Measurements from ENCODE around the gene PDZD11. TPM values are rescaled to one million over a fixed set of nuclear protein-coding genes. Genes with fewer than 3 reads are reported as not detected.

Gene PDZD11
- total and polyA plus RNA-seq, 2 donors (not counting 3 experiments of a cell fraction or from before 2014, with no cell fraction given), result 45.6 to 76.0 TPM

- intact Hi-C loops (cut with micrococcal nuclease) (no loop called here), dilution Hi-C loops (cut with MboI; ENCODE audit: extremely low pct_ligation_motif_present, low sequenced_read_pairs) (no loop called here)
- Histone ChIP-seq H3K27ac (ENCODE audit: insufficient read depth, low read depth, low read length) (no peak overlapping the region), H3K9me3 (replicated peaks; ENCODE audit: control insufficient read depth, insufficient read depth, low read length) (no peaks in the 10 kb centered on the region), H2AFZ (ENCODE audit: low read depth, low read length) (no peak overlapping the region), H3K4me1 (ENCODE audit: control insufficient read depth, extremely low read depth, insufficient read depth, low read length) (no peaks in the 10 kb centered on the region), H3K9me1 (replicated peaks; ENCODE audit: control insufficient read depth, extremely low read depth, insufficient read depth, low read length) (no peaks in the 10 kb centered on the region), H3K36me3 (ENCODE audit: control insufficient read depth in 2 of 2, extremely low read depth in 1 of 2, insufficient read depth in 2 of 2, low read length in 2 of 2) (no peaks in the 10 kb centered on the region), H3K4me2 (ENCODE audit: insufficient read depth, low read length) (no peak overlapping the region), H4K20me1 (replicated peaks; ENCODE audit: control insufficient read depth, extremely low read depth, insufficient read depth, low read length) (no peaks in the 10 kb centered on the region), H3K4me3 (replicated peaks in 1 of 3; ENCODE audit: insufficient read depth in 1 of 3, low read depth in 1 of 3, low read length in 3 of 3) (no peak overlapping the region), H3K9ac (replicated peaks; ENCODE audit: extremely low read depth, insufficient read depth, low read length) (no peak overlapping the region), H3K79me2 (ENCODE audit: control insufficient read depth, insufficient read depth, low read length) (no peaks in the 10 kb centered on the region), H3K27me3 (ENCODE audit: control insufficient read depth in 2 of 2, insufficient read depth in 2 of 2, low read length in 2 of 2) (no peaks in the 10 kb centered on the region)
- TF ChIP-seq MAX (IDR thresholded peaks at IDR 0.05; ENCODE audit: insufficient read depth, insufficient read length), result no peak
- TF ChIP-seq CTCF (IDR thresholded peaks at IDR 0.05; ENCODE audit: extremely low read depth in 1 of 2, insufficient read depth in 1 of 2, low read depth in 1 of 2, low read length in 2 of 2), result no peak
- TF ChIP-seq GATA2 (IDR thresholded peaks at IDR 0.05; ENCODE audit: insufficient read depth, insufficient read length, low read depth, low read length), result no peak
- no peak for TF ChIP-seq JUN (IDR thresholded peaks at IDR 0.05; ENCODE audit: borderline replicate concordance, insufficient read depth, insufficient read length, low read depth)
- TF ChIP-seq EZH2 (IDR thresholded peaks at IDR 0.05; ENCODE audit: borderline replicate concordance, low read depth, low read length, severe bottlenecking), result no peak
- no peak for TF ChIP-seq MYC (IDR thresholded peaks at IDR 0.05; ENCODE audit: low read depth, low read length)
- no peak for TF ChIP-seq POLR2A (IDR thresholded peaks at IDR 0.05; ENCODE audit: low read depth, low read length)
- no peak for TF ChIP-seq POLR2AphosphoS5 (IDR thresholded peaks at IDR 0.05; ENCODE audit: insufficient read depth, low read depth, low read length)
- no peak for TF ChIP-seq FOS (IDR thresholded peaks at IDR 0.05; ENCODE audit: borderline replicate concordance, insufficient read depth, low read length)
- BruUV-seq (replicated peaks), result no TSS peak
- CTCF ChIA-PET, result no interaction called here
- FAIRE-seq (no peak), DNase-seq (ENCODE audit: low read depth, low spot score) (no peak)
- POLR2A ChIA-PET, result no interaction called here
Measured at GRCh38 chrX:70257423-70258288, 32.1 kb downstream of the PDZD11 start.
